GM18502 (cell line): ENCODE results near the gene GATA5.
"Not testable (repeated sequence)": the region's sequence is repeated elsewhere in the genome, so short reads cannot be mapped to it uniquely, and the experiment has no call there.

Source experiments
- ATAC-seq: cut with Tn5 transposase; IDR thresholded peaks from one replicate; pipeline ENCODE4 v1.9.1; 2021; ENCODE audit warnings: mild to moderate bottlenecking; ENCODE audit not compliant: unreplicated experiment, poor library complexity

Gene GATA5

GRCh38 chr20:62506087-62506486, 30.3 kb upstream of the GATA5 start:
- no peak for ATAC-seq

DNA sequence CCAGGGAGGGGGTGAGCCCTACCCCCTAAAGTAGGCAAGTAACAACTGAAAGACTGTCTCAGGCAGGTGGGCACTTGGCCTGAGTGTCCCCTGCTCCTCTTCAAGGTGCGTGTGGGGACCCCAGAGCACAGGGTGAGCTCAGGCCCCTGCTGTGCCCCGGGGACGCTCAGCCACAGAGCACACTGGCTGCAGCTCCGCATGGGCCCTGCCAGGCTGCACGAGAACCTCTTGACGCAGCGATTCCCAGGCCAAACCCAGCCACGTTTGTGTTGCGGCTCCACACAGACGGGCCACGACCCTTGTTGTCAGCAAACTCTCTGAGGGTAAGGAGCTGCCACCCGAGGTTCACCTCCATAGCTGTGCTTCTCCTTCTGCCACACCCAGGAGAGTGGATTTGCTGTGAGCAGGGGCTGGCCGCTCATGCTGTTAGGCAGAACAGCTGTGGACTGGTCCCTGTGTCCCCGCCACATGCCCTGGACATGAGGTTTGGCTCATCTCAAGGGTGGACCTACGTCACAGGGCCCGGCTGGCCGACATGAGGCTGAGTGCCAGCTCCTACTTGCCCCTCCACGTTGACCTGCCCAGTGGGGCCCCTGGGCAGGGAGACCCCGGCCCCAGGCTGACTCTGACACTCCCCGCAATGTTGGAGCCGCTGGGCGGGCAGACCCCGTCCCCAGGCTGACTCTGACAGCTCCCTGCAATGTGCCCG, 29.7 kb upstream of the GATA5 start:
- ATAC-seq, result no peak

DNA sequence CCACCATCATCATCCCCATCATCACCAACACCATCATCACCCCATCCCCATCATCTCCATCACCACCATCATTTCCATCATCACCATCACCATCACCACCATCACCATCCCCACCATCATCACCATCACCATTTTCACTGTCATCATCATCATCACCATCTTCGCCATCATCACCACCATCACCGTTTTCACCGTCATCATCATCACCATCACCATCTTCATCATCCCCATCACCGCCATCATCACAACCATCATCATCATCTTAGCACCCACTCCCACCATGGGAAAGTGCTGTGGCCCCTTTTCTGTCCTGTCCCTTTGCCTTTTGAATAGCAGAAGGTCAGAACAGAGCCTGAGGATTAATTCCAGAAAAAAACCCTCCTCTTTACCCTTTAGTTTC, 28.5 kb upstream of the GATA5 start:
- no peak for ATAC-seq

GRCh38 chr20:62503401-62504178, 27.8 kb upstream of the GATA5 start:
- ATAC-seq, result no peak

DNA sequence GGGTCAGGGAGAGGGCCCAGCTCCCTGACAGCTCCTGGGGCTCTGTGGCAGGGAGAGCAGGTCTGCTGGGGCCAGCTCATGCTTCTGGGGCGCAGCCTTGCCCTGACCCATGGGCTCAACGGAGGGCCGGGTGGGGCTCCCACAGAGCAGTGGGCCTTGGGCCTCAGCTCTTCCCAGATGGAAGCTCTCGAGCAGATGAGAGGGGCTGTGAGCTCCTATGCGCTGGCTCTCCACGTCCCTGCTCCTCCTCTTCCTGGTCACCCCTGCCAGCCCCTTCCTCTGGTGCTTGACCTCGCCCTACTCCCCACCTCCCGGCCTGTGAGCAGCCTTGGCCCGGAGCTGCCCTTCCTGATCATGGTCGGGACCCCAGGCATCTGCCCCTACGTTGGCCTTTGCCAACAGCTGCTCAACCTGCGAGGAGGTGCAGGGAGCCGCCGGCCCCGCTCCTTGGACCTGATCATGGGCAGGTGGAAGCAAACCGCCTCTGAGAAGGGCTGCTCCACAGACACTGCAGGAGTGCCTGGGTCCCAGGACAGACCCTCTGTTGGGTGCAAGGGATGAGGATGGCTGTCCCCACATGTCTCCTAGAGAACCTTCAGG, 26.8 kb upstream of the GATA5 start:
- ATAC-seq, result no peak

GRCh38 chr20:62501801-62502495, 26.2 kb upstream of the GATA5 start:
- peak; percentile 69 for ATAC-seq

DNA sequence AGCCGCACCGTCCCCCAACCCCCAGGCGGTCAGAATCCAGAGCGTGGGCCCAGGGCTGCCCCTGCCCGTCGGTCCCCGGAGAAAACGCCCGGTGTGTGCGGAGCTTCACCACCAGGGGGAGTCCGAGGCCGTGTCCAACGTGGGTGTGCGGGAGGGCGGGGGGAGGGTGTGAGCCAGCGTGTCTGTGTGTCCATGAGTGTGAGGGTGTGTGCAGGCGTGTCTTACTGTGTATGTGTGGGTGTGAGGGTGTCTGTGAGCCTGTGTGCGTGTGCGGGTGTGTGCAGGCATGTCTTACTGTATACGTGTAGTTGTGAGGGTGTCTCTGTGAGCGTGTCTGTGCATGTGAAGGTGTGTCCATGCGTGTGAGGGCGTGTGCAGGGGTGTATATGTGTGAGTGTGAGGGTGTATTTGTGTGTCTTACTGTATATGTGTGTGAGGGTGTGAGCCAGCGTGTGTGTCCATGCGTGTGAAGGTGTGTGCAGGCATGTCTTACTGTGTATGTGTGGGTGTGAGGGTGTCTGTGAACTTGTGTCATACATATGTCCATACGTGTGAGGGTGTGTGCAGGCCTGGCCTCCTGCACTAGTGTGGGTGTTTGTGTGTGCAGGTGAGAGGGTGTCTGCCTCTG, 24.6 kb upstream of the GATA5 start:
- peak; percentile 47 for ATAC-seq

GRCh38 chr20:62499758-62500236, 24.0 kb upstream of the GATA5 start:
- no peak for ATAC-seq

- no peak for ATAC-seq
Measured at GRCh38 chr20:62498874-62499273, 23.1 kb upstream of the GATA5 start.

DNA sequence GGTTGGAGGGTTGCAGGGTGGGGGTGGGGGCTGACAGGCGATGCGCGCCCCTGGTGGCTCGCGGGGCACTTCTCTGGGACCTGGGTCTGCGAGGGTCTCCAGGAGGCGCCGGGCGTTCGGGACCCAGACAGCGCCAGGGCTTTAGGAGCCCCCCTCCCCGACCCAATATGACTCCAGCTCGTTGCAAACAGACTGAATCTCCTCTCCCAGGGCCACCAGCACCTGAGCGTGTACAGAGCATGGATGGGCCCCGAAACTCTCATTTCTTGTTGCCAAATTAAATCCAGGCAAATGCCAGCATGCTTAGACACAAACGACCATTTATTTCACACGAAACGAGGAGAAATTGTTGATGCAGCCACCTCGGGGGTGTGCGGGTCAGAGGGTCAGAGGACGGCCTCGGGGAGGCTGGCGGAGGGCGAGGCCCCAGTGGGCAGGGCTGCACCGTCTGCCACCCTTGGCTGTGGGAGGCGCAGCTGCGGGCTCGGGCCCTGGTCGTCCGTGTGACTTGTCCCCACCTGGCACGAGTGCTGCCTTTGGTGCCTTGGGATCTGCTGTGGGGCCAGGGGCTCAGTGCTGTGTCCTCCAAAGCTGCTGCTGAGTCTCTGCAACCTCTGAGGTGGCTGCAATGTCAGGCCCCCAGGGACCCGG, 20.9 kb upstream of the GATA5 start:
- ATAC-seq, result no peak

DNA sequence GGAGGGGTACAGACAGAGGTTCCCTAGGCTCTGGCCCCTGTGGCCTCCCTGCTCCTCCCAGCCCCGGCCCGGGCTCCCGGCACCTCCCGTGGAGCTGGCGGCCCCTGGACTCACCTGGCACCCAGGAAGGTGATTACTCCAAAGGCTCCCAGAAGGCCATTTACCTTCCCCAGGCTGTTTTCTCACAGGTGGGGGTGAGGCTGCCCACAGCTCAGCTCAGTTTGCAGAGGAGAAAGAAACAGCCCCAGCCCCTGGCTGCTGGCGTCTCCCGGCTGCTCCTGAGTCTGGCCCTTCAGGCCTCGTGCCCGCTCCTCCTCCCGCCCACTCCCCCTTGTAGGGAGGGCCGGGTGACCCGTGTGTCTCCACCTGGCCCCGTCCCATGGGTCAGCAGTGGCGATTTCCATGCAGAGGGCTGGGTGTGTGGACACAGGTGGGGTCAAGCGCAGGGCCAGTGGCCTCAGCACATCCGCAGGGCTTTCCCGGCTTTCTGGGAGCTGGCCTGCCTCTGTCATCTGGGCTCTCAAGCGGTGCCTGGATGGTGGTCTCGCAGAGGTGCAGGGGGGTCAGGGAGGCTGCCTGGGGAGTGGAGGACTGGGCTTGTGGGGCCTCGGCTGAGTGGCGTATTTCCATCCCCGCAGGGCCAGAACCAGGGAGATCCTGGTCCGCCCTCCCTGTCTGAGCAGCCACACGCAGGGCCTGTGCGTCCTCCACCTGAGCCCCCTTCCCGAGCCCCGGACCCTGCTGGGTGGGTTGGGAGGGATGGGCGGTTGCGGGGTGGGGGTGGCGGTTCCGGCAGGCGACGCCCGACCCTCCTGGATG, 20.2 kb upstream of the GATA5 start:
- ATAC-seq, result no peak

- ATAC-seq, result no peak
Measured at GRCh38 chr20:62494980-62495748, 19.4 kb upstream of the GATA5 start.

GRCh38 chr20:62494537-62494936, 18.7 kb upstream of the GATA5 start:
- ATAC-seq, result no peak

GRCh38 chr20:62493886-62494285, 18.1 kb upstream of the GATA5 start:
- ATAC-seq, result no peak

- ATAC-seq, result no peak
Measured at GRCh38 chr20:62493253-62493885, 17.6 kb upstream of the GATA5 start.

- no peak for ATAC-seq
Measured at GRCh38 chr20:62492711-62493110, 16.9 kb upstream of the GATA5 start.

- not testable (repeated sequence) for ATAC-seq
Measured at GRCh38 chr20:62490783-62491182, 15.0 kb upstream of the GATA5 start.

DNA sequence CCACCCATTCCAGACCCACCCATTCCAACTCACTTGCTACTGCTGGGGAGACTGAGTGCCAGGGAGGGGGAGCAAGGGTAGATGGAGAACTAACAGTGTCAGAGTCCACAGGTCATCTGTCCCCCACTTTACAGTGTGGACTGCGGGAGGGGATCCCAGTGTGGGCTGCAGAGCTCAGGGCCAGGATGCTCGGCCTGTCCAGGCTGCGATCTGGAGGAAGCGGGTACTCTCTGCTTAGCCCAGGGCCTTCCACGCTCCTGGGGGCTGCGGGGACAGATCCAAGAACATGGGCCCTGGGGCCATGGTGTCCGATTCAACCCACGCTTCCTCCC, 14.1 kb upstream of the GATA5 start:
- no peak for ATAC-seq
